Mesendoderm (in vitro differentiated cells): ENCODE results near the gene KCTD1.

Experiments used
- DNase-seq: peaks from one replicate; pipeline ENCODE4 v3.0.0; 2013
- H2AK5ac ChIP-seq: 2 replicates; pipeline ENCODE4 v1.6.1; 2013; ENCODE audit warnings: low read length, inconsistent platforms
- H2BK120ac ChIP-seq: 2 replicates; pipeline ENCODE4 v1.6.1; 2013; ENCODE audit warnings: low read depth, mild to moderate bottlenecking, low read length, moderate library complexity, mixed read lengths
- H2BK15ac ChIP-seq: replicated peaks from 2 replicates; pipeline ENCODE4 v1.6.1; 2013; ENCODE audit warnings: low read depth, mild to moderate bottlenecking, moderate library complexity
- H2BK5ac ChIP-seq: 2 replicates; pipeline ENCODE4 v1.6.1; 2013; ENCODE audit warnings: low read length, inconsistent platforms
- H3K18ac ChIP-seq: 2 replicates; pipeline ENCODE4 v1.6.1; 2013; ENCODE audit warnings: mild to moderate bottlenecking, low read length, mixed read lengths
- H3K23ac ChIP-seq: one replicate; pipeline ENCODE4 v1.6.1; 2013; ENCODE audit warnings: low read length
- H3K27ac ChIP-seq: 2 replicates; pipeline ENCODE4 v1.5.1; 2013; ENCODE audit warnings: low read depth, mild to moderate bottlenecking, inconsistent platforms, low read length, moderate library complexity
- H3K27me3 ChIP-seq: 2 replicates; pipeline ENCODE4 v1.6.1; 2013; ENCODE audit warnings: low read length, control low read depth, mild to moderate bottlenecking, inconsistent platforms; ENCODE audit not compliant: insufficient read depth, poor library complexity
- H3K36me3 ChIP-seq: 2 replicates; pipeline ENCODE4 v1.6.1; 2013; ENCODE audit warnings: low read length, inconsistent platforms; ENCODE audit not compliant: control insufficient read depth, insufficient read depth
- H3K4ac ChIP-seq: one replicate; pipeline ENCODE4 v1.6.1; 2013; ENCODE audit warnings: low read depth, mild to moderate bottlenecking, low read length, moderate library complexity
- H3K4me1 ChIP-seq: 2 replicates; pipeline ENCODE4 v1.6.1; 2013; ENCODE audit warnings: low read depth, low read length, inconsistent platforms; ENCODE audit not compliant: control insufficient read depth
- H3K4me2 ChIP-seq: 2 replicates; pipeline ENCODE4 v1.6.1; 2013; ENCODE audit warnings: low read length
- H3K4me3 ChIP-seq: 2 replicates; pipeline ENCODE4 v1.5.1; 2013; ENCODE audit warnings: mild to moderate bottlenecking, low read length
- H3K56ac ChIP-seq: one replicate; pipeline ENCODE4 v1.6.1; 2013; ENCODE audit warnings: low read length
- H3K79me1 ChIP-seq: 2 replicates; pipeline ENCODE4 v1.6.1; 2013; ENCODE audit warnings: low read length, inconsistent platforms
- H3K79me2 ChIP-seq: 2 replicates; pipeline ENCODE4 v1.6.1; 2013; ENCODE audit warnings: mild to moderate bottlenecking, low read length; ENCODE audit not compliant: control insufficient read depth, insufficient read depth
- H3K9ac ChIP-seq: 2 replicates; pipeline ENCODE4 v1.6.1; 2013; ENCODE audit warnings: low read length, inconsistent platforms
- H4K5ac ChIP-seq: one replicate; pipeline ENCODE4 v1.6.1; 2013; ENCODE audit warnings: low read length
- H4K8ac ChIP-seq: one replicate; pipeline ENCODE4 v1.6.1; 2013; ENCODE audit warnings: low read depth, mild to moderate bottlenecking, control low read depth, low read length, moderate library complexity
- WGBS: extraction: QIAGEN DNeasy Blood & Tissue Kit; methylation state at CpG from one replicate; pipeline ENCODE4 v1.1.7; 2013; ENCODE audit warnings: low lambda C conversion rate, missing lambda C conversion rate; ENCODE audit not compliant: insufficient coverage; ENCODE audit errors: extremely low coverage; 5-methylcytosine and 5-hydroxymethylcytosine counted together

KCTD1 gene

GRCh38 chr18:26450989-26451682, 97.2 kb downstream of the KCTD1 start:
- Histone ChIP-seq H3K4me1 (no peaks in the 10 kb centered on the region), H3K9ac (no peak overlapping the region), H3K36me3 (no peaks in the 10 kb centered on the region), H3K79me2 (no peaks in the 10 kb centered on the region), H2BK15ac (no peak overlapping the region), H3K4me2 (no peak overlapping the region), H3K23ac (no peak overlapping the region), H3K79me1 (no peaks in the 10 kb centered on the region), H2AK5ac (no peak overlapping the region), H3K56ac (no peak overlapping the region), H3K18ac (no peak overlapping the region), H3K4me3 (no peak overlapping the region), H4K5ac (no peak overlapping the region), H2BK5ac (no peak overlapping the region), H3K27ac (no peak overlapping the region), H2BK120ac (no peak overlapping the region), H3K4ac (no peak overlapping the region), H4K8ac (no peak overlapping the region), H3K27me3 (no peaks in the 10 kb centered on the region)
- no CpG with 5 or more reads among the region's 8 CpGs for WGBS
- DNase-seq = no peak

GRCh38 chr18:26448714-26449159, 99.6 kb downstream of the KCTD1 start:
- H2BK5ac ChIP-seq = no peak overlapping the region
- no peaks in the 10 kb centered on the region for H3K79me2 ChIP-seq
- H3K36me3 ChIP-seq = no peaks in the 10 kb centered on the region
- no peak for DNase-seq
- H3K18ac ChIP-seq = no peak overlapping the region
- H2BK120ac ChIP-seq = no peak overlapping the region
- no peaks in the 10 kb centered on the region for H3K27me3 ChIP-seq
- no peak overlapping the region for H3K23ac ChIP-seq
- H3K4me1 ChIP-seq = no peaks in the 10 kb centered on the region
- H3K56ac ChIP-seq = no peak overlapping the region
- H3K79me1 ChIP-seq = no peaks in the 10 kb centered on the region
- H2BK15ac ChIP-seq = no peak overlapping the region
- no peak overlapping the region for H3K4me3 ChIP-seq
- H4K8ac ChIP-seq = no peak overlapping the region
- H2AK5ac ChIP-seq = no peak overlapping the region
- no peak overlapping the region for H3K27ac ChIP-seq
- no peak overlapping the region for H3K9ac ChIP-seq
- H3K4ac ChIP-seq = no peak overlapping the region
- H4K5ac ChIP-seq = no peak overlapping the region
- no CpG with 5 or more reads among the region's 8 CpGs for WGBS
- no peak overlapping the region for H3K4me2 ChIP-seq

GRCh38 chr18:26443853-26444252, 104.5 kb downstream of the KCTD1 start:
- H3K27ac ChIP-seq = no peak overlapping the region
- no peak overlapping the region for H3K18ac ChIP-seq
- no peak for DNase-seq
- no peak overlapping the region for H3K23ac ChIP-seq
- no peaks in the 10 kb centered on the region for H3K4me1 ChIP-seq
- no peaks in the 10 kb centered on the region for H3K27me3 ChIP-seq
- H3K56ac ChIP-seq = no peak overlapping the region
- no peak overlapping the region for H2BK15ac ChIP-seq
- H3K79me2 ChIP-seq = no peaks in the 10 kb centered on the region
- H2BK5ac ChIP-seq = no peak overlapping the region
- no peaks in the 10 kb centered on the region for H3K36me3 ChIP-seq
- H3K4me2 ChIP-seq = no peak overlapping the region
- no peak overlapping the region for H3K4ac ChIP-seq
- H4K8ac ChIP-seq = no peak overlapping the region
- H3K79me1 ChIP-seq = no peaks in the 10 kb centered on the region
- no peak overlapping the region for H4K5ac ChIP-seq
- no peak overlapping the region for H2BK120ac ChIP-seq
- H3K9ac ChIP-seq = no peak overlapping the region
- H3K4me3 ChIP-seq = no peak overlapping the region
- no peak overlapping the region for H2AK5ac ChIP-seq

GRCh38 chr18:26442126-26442525, 106.2 kb downstream of the KCTD1 start:
- DNase-seq = no peak
- H3K23ac ChIP-seq = no peak overlapping the region
- no peak overlapping the region for H2BK120ac ChIP-seq
- no peak overlapping the region for H3K9ac ChIP-seq
- no peak overlapping the region for H4K5ac ChIP-seq
- WGBS = no CpG with 5 or more reads among the region's 3 CpGs
- no peak overlapping the region for H4K8ac ChIP-seq
- H3K79me2 ChIP-seq = no peaks in the 10 kb centered on the region
- no peaks in the 10 kb centered on the region for H3K36me3 ChIP-seq
- no peak overlapping the region for H3K27ac ChIP-seq
- no peak overlapping the region for H3K18ac ChIP-seq
- no peak overlapping the region for H3K4me3 ChIP-seq
- H2BK5ac ChIP-seq = no peak overlapping the region
- H3K4me1 ChIP-seq = no peaks in the 10 kb centered on the region
- no peak overlapping the region for H2AK5ac ChIP-seq
- no peak overlapping the region for H3K56ac ChIP-seq
- no peak overlapping the region for H3K4me2 ChIP-seq
- no peak overlapping the region for H2BK15ac ChIP-seq
- no peaks in the 10 kb centered on the region for H3K79me1 ChIP-seq
- H3K4ac ChIP-seq = no peak overlapping the region
- H3K27me3 ChIP-seq = no peaks in the 10 kb centered on the region

GRCh38 chr18:26440644-26441043, 107.7 kb downstream of the KCTD1 start:
- H3K79me2 ChIP-seq = no peaks in the 10 kb centered on the region
- no peaks in the 10 kb centered on the region for H3K27me3 ChIP-seq
- H3K79me1 ChIP-seq = no peaks in the 10 kb centered on the region
- H2BK120ac ChIP-seq = no peak overlapping the region
- DNase-seq = no peak
- WGBS = no CpG with 5 or more reads among the region's 8 CpGs
- H3K4me2 ChIP-seq = no peak overlapping the region
- H2BK5ac ChIP-seq = no peak overlapping the region
- H3K9ac ChIP-seq = no peak overlapping the region
- H3K56ac ChIP-seq = no peak overlapping the region
- no peak overlapping the region for H3K4me3 ChIP-seq
- no peak overlapping the region for H3K4ac ChIP-seq
- H3K27ac ChIP-seq = no peak overlapping the region
- no peaks in the 10 kb centered on the region for H3K4me1 ChIP-seq
- H2AK5ac ChIP-seq = no peak overlapping the region
- no peaks in the 10 kb centered on the region for H3K36me3 ChIP-seq
- no peak overlapping the region for H3K18ac ChIP-seq
- H3K23ac ChIP-seq = no peak overlapping the region
- no peak overlapping the region for H4K5ac ChIP-seq
- no peak overlapping the region for H4K8ac ChIP-seq
- no peak overlapping the region for H2BK15ac ChIP-seq

GRCh38 chr18:26439537-26439936, 108.8 kb downstream of the KCTD1 start:
- DNase-seq = no peak

More at GRCh38 chr18:26439537-26439936, 108.8 kb downstream of the KCTD1 start:
- no peak overlapping the region for H3K56ac ChIP-seq
- no peak overlapping the region for H2AK5ac ChIP-seq
- WGBS = no CpG with 5 or more reads among the region's 4 CpGs
- no peaks in the 10 kb centered on the region for H3K79me2 ChIP-seq
- no peak overlapping the region for H2BK15ac ChIP-seq
- H3K18ac ChIP-seq = no peak overlapping the region
- H3K23ac ChIP-seq = no peak overlapping the region
- H3K4ac ChIP-seq = no peak overlapping the region
- no peak overlapping the region for H3K4me2 ChIP-seq
- no peak overlapping the region for H3K4me3 ChIP-seq
- H3K79me1 ChIP-seq = no peaks in the 10 kb centered on the region
- no peak overlapping the region for H4K5ac ChIP-seq
- no peaks in the 10 kb centered on the region for H3K4me1 ChIP-seq
- no peaks in the 10 kb centered on the region for H3K36me3 ChIP-seq
- no peak overlapping the region for H3K9ac ChIP-seq
- no peak overlapping the region for H3K27ac ChIP-seq
- no peaks in the 10 kb centered on the region for H3K27me3 ChIP-seq
- H2BK5ac ChIP-seq = no peak overlapping the region
- no peak overlapping the region for H4K8ac ChIP-seq
- no peak overlapping the region for H2BK120ac ChIP-seq
